Spinal cord (tissue), 10 donors: Measurements from ENCODE around the gene RAD51D. TPM values are rescaled to one million over a fixed set of nuclear protein-coding genes. Genes with fewer than 3 reads are reported as not detected.

Experiments
- DNase-seq, 6 donors: peaks; one replicate each; pipeline versions ENCODE4 v3.0.0 to v3.0.0-alpha.2; 2013 to 2015; ENCODE audit warnings: low spot score in 6 of 6, low read depth in 4 of 6
- H3K27ac ChIP-seq: one replicate; pipeline ENCODE4 v1.5.1; 2013; ENCODE audit warnings: low read depth, low read length, control low read depth
- H3K27me3 ChIP-seq: one replicate; pipeline ENCODE4 v1.6.1; 2013; ENCODE audit warnings: low read length; ENCODE audit not compliant: control insufficient read depth, insufficient read depth
- H3K36me3 ChIP-seq: one replicate; pipeline ENCODE4 v1.6.1; 2013; ENCODE audit warnings: low read length; ENCODE audit not compliant: control insufficient read depth, insufficient read depth
- H3K4me1 ChIP-seq: one replicate; pipeline ENCODE4 v1.6.1; 2013; ENCODE audit warnings: low read length; ENCODE audit not compliant: control insufficient read depth, insufficient read depth
- H3K4me3 ChIP-seq: one replicate; pipeline ENCODE4 v1.5.1; 2013; ENCODE audit warnings: low read depth, low read length, control low read depth
- H3K9me3 ChIP-seq: one replicate; pipeline ENCODE4 v1.6.1; 2013; ENCODE audit warnings: low read length; ENCODE audit not compliant: control insufficient read depth, insufficient read depth
- WGBS: methylation state at CpG from one replicate; pipeline ENCODE4 v1.1.5; 2013; ENCODE audit warnings: missing lambda C conversion rate; ENCODE audit not compliant: insufficient coverage; 5-methylcytosine and 5-hydroxymethylcytosine counted together
- long read RNA-seq, 4 donors: transcript quantifications; one replicate each; lab custom pipeline, GENCODE V29; 2026
- polyA plus RNA-seq, 2 donors: library from polyadenylated mRNA; unstranded; fragments of 120-200 nt; gene quantifications; one replicate each; pipeline ENCODE4 v1.2.1, GENCODE V29; 2013; ENCODE audit not compliant: insufficient read length in 2 of 2
- total RNA-seq, 2 donors: library from RNA; depleted of rRNA in 1 of 2; stranded (reverse); fragments of 120-200 nt in 1 of 2; fragments of >200 nt in 1 of 2; gene quantifications; one replicate each; pipeline versions ENCODE4 v1.2.3 to v1.2.4, GENCODE V29; 2013 to 2014
- donor health status: healthy.

RAD51D gene
- total RNA-seq: 1 to 10 TPM; 7.7 to 9.1 TPM
- 10 to 100 TPM; 16.4 to 19.7 TPM for polyA plus RNA-seq
- long read RNA-seq, donor 1, full-length matches to known transcripts: 3 of 3 reads
- long read RNA-seq, donor 1, partial matches to known transcripts: 0 of 3 reads
- long read RNA-seq, donor 1, other reads (novel, unspliced or antisense): 0 of 3 reads
- long read RNA-seq, donor 2, partial matches to known transcripts: 0 of 2 reads
- long read RNA-seq, donor 2, other reads (novel, unspliced or antisense): 0 of 2 reads
- long read RNA-seq, donor 3, partial matches to known transcripts: 0 of 2 reads
- long read RNA-seq, donor 3, other reads (novel, unspliced or antisense): 0 of 2 reads
- long read RNA-seq, donor 4, full-length matches to known transcripts: 4 of 4 reads
- long read RNA-seq, donor 4, partial matches to known transcripts: 0 of 4 reads
- long read RNA-seq, donor 4, other reads (novel, unspliced or antisense): 0 of 4 reads

DNA sequence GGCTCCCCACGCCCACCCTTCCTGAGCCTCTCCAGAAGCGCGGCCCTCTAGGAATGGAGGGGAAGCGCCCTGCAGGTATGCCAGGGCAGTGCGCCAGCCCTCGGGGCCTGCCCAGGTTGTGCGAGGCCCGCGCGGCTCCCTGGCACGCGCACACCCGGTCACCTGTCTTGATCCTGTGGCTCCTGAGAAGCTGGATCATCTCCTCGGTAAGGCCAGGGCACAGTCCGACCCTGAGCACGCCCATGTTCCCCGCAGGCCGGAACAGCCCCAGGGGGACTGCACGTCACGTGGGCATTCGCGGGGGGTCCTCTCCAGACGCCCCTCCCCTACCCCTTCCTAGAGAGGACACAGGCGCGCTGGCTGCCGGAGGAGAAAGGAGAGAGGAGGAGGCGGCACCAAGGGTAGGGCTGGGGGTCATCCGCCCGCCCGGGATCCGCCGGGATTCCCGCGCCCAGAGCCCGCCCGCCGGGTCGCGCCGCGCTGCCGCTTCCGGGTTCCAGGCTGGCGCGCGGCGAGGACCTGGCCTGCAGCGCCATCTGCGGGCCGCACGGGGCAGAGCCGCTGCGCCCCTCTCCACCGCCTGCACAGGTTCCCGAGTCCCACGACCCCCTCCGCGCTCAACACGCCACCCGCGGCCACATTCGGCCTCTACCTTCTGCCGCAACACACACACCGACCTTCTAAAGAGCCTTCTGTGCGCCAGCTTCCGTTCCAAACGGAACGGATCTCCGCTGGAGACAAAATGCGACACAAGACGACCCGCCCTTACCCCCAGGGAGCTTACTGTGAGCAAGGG, at the start of gene RAD51D:
Gene RAD51D, minus strand, starts transcription at position 491 of the 796 bp plus-strand sequence. Its CDS starts 247 bp downstream, at position 244.
- under 1% methylated on average over 63 of the region's 72 CpGs for WGBS
- Histone ChIP-seq H3K36me3 (peaks cover 4% of the 10 kb centered on the region), H3K27me3 (no peaks in the 10 kb centered on the region), H3K9me3 (no peaks in the 10 kb centered on the region), H3K4me3 (peak within 1 kb of the TSS; percentile 75), H3K4me1 (peaks cover 19% of the 10 kb centered on the region), H3K27ac (no peak within 1 kb of the TSS)
- peak; percentile 51 to 92 (median 66) for DNase-seq

DNA sequence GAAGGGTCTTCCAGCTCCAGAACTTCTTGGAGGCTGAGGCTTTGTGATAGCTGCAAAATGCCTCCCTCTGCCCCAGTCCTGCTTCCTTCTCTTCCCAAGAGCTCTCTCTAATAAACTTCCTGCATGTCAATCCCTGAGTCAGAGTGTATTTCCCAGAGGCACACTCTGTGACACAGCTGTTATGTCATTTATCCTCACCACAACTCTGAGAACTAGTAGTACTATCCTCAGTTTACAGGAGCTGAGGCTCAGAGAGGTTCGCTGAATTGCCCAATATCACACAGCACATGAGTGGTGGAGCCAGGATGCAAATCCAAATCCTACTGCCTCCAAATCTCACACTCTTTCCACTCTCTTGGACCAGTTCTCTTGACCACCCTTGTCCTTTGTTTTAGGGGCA, 48.0 kb upstream of the RAD51D start:
- H3K27me3 ChIP-seq: peaks cover 6% of the 10 kb centered on the region
- H3K27ac ChIP-seq: no peak overlapping the region
- 100% methylated on average over 1 of the region's 1 CpG for WGBS
- H3K4me3 ChIP-seq: no peak overlapping the region
- no peak for DNase-seq
- no peaks in the 10 kb centered on the region for H3K4me1 ChIP-seq
- no peaks in the 10 kb centered on the region for H3K9me3 ChIP-seq
- no peaks in the 10 kb centered on the region for H3K36me3 ChIP-seq

DNA sequence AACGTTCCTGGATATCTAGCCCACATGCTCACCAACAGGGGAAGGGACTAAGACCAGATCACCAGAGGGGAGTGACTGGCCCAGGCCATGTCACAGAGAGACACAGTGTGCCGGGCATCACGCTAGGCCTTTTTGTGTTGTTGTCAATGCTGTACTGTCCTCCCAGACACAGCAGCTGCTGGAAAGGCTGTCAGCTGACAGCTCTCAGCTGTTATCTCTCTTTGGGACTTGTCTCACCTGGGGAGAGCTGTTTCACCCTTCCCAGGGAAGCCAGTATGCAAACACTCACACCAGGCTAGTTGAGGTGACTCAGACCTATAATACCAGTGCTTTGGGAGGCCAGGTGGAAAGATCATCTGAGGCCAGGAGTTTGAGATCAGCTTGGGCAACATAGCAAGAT, 47.4 kb upstream of the RAD51D start:
- 54% methylated on average over 3 of the region's 3 CpGs for WGBS

DNA sequence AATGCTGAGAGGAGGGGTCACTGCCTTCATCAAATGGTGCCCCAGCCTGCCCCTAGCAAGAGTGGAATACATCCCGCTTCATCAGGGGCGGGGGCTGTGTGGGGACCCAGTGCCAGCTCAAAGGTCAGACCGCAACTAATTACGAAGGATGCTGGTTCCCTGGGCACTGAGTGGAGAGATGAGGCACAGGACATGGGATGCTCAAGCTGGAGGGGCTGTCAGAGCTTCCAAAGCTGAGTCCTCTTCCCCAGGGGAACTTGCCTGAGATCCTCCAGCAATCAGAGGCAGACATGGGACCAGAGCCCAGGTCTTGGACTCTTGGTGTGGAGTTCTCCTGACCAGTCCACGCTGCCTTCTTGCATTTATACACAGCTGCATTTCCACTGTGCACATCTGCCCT, 46.9 kb upstream of the RAD51D start:
- Histone ChIP-seq H3K27ac (no peak overlapping the region), H3K4me3 (no peak overlapping the region), H3K36me3 (no peaks in the 10 kb centered on the region), H3K27me3 (peaks cover 7% of the 10 kb centered on the region), H3K4me1 (no peaks in the 10 kb centered on the region), H3K9me3 (no peaks in the 10 kb centered on the region)
- no peak for DNase-seq
- WGBS: 80% methylated on average over 4 of the region's 5 CpGs

More for the DNA sequence above, 47.4 kb upstream of the RAD51D start:
- no peak overlapping the region for H3K27ac ChIP-seq
- H3K9me3 ChIP-seq: no peaks in the 10 kb centered on the region
- no peak overlapping the region for H3K4me3 ChIP-seq
- no peak for DNase-seq
- H3K36me3 ChIP-seq: no peaks in the 10 kb centered on the region
- H3K4me1 ChIP-seq: no peaks in the 10 kb centered on the region
- H3K27me3 ChIP-seq: peaks cover 7% of the 10 kb centered on the region

DNA sequence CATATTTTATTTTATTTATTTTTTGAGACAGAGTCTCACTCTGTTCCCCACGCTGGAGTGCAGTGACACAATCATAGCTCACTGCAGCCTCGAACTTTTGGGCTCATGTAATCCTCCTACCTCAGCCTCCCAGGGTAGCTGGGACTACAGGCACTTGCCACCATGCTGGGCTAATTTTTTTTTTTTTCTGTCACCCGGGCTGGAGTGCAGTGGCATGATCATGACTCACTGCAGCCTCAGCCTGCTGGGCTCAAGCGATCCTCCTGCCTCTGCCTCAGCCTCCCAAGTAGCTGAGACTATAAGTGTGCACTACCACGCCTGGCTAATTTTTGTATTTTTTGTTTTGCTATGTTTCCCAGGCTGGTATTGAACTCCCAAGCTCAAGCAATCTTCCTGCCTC, 45.1 kb upstream of the RAD51D start:
- Histone ChIP-seq H3K27ac (no peak overlapping the region), H3K9me3 (no peaks in the 10 kb centered on the region), H3K4me3 (no peak overlapping the region), H3K4me1 (no peaks in the 10 kb centered on the region), H3K36me3 (no peaks in the 10 kb centered on the region), H3K27me3 (peaks cover 10% of the 10 kb centered on the region)
- DNase-seq: no peak
- 67% methylated on average over 2 of the region's 5 CpGs for WGBS

DNA sequence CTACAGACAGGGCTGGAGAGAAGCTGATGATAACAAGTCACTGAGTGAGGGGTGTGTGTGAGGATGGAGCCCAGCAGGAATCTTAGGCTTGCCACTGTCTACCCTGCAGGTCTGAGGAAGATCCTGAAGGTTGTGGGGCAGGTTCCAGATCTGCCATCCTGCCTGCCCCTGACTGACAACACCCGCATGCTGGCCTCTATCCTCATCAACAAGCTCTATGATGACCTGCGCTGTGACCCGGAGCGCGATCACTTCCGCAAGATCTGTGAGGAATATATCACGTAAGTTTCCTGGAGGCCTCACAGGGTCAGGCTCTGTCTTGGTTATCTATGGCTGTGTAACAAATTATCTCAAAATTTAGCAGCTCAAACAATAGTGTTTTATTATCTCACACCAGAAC, 44.2 kb upstream of the RAD51D start:
- Histone ChIP-seq H3K9me3 (no peaks in the 10 kb centered on the region), H3K36me3 (no peaks in the 10 kb centered on the region), H3K27me3 (peaks cover 10% of the 10 kb centered on the region), H3K4me1 (no peaks in the 10 kb centered on the region), H3K27ac (no peak overlapping the region), H3K4me3 (no peak overlapping the region)
- DNase-seq: no peak
- no CpG with 5 or more reads among the region's 7 CpGs for WGBS

DNA sequence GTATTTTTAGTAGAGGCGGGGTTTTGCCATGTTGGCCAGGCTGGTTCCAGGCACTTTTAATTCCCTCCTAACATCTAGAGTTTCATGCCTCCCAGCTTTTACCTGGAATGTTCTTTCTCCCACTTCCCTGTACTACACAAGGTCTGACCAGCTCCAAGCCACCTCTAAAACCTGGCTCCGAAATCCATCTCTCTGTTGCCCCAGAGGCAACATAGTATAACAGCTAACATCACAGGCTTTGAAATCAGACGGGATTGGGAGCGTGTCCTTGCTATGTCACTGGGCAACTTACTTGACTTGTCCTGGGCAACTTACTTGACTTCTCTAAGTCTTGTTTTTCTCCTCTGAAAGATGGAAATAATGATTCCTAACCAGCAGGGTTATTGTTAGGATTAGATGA, 43.1 kb upstream of the RAD51D start:
- Histone ChIP-seq H3K4me3 (no peak overlapping the region), H3K9me3 (no peaks in the 10 kb centered on the region), H3K36me3 (no peaks in the 10 kb centered on the region), H3K4me1 (no peaks in the 10 kb centered on the region), H3K27ac (no peak overlapping the region), H3K27me3 (peaks cover 10% of the 10 kb centered on the region)
- WGBS: 82% methylated on average over 2 of the region's 4 CpGs
- DNase-seq: no peak

DNA sequence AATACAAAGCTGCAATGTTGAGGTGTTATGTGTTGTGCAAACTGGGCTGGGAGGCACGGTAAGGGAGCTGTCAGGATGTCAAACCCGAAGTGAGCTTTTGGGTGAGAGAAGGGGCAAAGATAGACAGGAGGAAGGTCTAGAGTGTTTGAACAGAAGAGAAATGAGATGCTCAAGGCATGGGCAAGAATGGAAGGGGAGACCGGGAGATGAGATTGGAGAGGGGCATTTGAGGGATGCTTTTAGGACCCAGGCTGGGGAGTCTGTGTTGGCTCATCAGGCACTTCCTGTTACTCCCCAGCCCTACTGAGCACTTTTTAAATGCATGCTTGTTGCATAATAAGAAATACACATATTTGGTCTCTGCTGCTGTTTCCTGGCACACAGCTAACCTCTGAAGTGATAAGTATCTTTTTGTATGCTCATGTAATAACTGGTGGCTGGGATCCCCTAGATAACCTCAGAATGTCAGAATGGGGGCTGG, 41.7 kb upstream of the RAD51D start:
- H3K9me3 ChIP-seq: no peaks in the 10 kb centered on the region
- H3K4me1 ChIP-seq: no peaks in the 10 kb centered on the region
- H3K4me3 ChIP-seq: no peak overlapping the region
- DNase-seq: no peak
- H3K27me3 ChIP-seq: peaks cover 10% of the 10 kb centered on the region
- H3K36me3 ChIP-seq: no peaks in the 10 kb centered on the region
- H3K27ac ChIP-seq: no peak overlapping the region
- WGBS: 88% methylated on average over 2 of the region's 3 CpGs

DNA sequence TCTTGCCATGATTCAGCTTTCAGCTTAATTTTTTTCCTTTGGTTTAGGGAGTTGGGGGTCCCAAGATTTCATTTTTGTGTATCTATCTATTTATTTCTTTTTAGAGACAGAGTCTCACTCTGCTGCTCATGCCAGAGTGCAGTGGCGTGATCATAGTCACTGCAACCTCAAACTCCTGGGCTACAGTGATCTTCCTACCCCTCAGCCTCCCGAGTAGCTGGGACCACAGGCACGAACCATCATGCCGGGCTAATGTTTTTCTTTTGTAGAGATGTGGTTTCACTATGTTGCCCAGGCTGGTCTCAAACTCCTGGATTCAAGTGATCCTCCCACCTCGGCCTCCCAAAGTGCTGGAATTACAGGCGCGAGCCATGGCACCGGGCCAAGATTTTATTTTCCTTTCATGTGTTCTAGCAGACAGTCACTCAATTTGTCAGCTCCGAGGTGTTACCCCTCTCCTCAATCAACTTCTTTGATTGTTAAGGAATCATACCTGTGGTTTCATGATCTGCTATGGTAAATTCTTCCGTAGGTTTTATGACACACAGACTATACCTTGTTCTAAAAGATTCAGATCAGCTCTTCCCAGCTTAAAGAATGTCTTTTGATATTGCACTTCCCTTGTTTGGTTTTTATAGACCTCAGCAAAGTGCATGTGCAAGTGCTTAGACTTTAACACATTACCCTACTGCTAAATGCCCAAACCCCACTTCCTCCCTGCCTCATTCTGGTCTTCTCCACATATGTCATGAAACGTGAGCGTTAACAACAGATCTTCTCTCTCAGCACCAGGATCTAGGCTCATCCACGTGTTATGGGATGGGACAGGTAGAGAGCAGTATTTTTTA, 40.9 kb upstream of the RAD51D start:
- no peak for DNase-seq
- Histone ChIP-seq H3K4me1 (no peaks in the 10 kb centered on the region), H3K36me3 (no peaks in the 10 kb centered on the region), H3K4me3 (no peak overlapping the region), H3K27ac (no peak overlapping the region), H3K9me3 (no peaks in the 10 kb centered on the region), H3K27me3 (peaks cover 10% of the 10 kb centered on the region)
- WGBS: 86% methylated on average over 8 of the region's 13 CpGs
